HG02885 (cell line): ENCODE measurements around the gene GMCL1.

Source experiments
- ATAC-seq: cut with Tn5 transposase; IDR thresholded peaks from one replicate; pipeline ENCODE4 v1.9.1; 2021; ENCODE audit warnings: mild to moderate bottlenecking; ENCODE audit not compliant: unreplicated experiment, poor library complexity

GMCL1 gene, protein sequence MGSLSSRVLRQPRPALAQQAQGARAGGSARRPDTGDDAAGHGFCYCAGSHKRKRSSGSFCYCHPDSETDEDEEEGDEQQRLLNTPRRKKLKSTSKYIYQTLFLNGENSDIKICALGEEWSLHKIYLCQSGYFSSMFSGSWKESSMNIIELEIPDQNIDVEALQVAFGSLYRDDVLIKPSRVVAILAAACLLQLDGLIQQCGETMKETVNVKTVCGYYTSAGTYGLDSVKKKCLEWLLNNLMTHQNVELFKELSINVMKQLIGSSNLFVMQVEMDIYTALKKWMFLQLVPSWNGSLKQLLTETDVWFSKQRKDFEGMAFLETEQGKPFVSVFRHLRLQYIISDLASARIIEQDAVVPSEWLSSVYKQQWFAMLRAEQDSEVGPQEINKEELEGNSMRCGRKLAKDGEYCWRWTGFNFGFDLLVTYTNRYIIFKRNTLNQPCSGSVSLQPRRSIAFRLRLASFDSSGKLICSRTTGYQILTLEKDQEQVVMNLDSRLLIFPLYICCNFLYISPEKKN

GRCh38 chr2:69829256-69830044, at the start of gene GMCL1:
GMCL1 (plus strand) TSS chr2:69829660; CDS start chr2:69829893, 233 bp downstream.
- ATAC-seq = peak; percentile 91

DNA sequence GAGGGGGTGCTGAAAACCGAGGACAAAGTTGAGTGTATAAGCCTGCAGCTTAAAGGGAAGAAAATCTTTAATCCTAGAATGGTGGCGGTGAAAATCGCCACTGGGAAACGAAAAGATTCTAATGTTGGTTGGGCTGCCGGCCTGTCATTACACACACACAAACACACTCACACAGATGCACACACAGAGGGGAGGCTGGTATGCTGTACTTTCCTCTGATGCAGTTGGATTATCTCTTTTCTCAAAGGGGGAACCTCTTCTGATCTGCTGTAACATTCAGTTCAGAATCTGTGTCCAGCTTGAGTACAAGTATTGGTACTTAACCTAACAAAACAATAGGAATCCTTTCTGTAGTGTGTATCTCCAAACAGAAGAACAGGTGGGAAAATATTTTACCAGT, 48.5 kb upstream of the GMCL1 start:
- ATAC-seq = no peak

- ATAC-seq = no peak
Measured at GRCh38 chr2:69781321-69782248, 47.9 kb upstream of the GMCL1 start.

GRCh38 chr2:69784228-69784627, 45.2 kb upstream of the GMCL1 start:
- no peak for ATAC-seq

DNA sequence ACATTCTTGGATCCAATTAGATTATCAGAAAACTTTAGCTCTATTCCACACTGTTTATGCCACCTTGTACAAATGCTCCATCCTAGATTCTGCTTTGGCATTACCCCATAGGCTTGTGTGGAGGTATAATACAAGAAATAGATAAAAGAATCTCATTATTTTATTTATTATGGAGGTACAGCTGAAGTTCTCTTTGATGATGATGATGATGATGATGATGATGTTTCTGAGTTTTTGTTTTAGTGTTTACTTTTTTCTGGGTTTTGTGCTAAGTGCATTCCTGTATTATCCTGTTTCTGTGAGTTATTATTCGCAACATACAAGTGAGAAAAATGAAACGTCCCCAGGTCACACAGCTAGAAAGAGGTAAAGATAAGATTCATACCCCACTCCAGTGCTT, 44.1 kb upstream of the GMCL1 start:
- no peak for ATAC-seq

DNA sequence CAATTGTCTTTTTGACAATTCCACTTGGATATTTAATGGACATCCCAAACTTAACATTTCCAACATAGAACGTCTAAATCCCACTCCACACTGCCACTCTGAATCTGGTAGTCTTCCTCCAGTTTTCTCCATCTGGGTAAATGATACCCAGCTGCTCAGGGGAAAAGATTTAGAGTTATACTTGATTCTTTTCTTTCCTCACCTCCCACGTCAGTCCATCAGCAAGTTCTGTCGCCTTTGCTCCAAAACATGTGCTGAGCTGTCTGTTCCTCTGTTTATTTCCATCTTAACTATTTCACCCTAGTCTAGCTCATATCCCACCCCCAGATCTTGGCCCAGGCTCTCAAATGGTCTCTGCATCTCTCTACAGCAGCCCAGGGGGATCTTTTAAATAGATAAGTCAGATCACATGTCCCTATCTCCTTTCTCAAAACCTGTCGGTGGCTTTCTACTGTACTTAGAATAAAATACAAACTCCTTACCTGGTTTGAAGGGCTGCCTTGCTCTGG, 43.4 kb upstream of the GMCL1 start:
- no peak for ATAC-seq

DNA sequence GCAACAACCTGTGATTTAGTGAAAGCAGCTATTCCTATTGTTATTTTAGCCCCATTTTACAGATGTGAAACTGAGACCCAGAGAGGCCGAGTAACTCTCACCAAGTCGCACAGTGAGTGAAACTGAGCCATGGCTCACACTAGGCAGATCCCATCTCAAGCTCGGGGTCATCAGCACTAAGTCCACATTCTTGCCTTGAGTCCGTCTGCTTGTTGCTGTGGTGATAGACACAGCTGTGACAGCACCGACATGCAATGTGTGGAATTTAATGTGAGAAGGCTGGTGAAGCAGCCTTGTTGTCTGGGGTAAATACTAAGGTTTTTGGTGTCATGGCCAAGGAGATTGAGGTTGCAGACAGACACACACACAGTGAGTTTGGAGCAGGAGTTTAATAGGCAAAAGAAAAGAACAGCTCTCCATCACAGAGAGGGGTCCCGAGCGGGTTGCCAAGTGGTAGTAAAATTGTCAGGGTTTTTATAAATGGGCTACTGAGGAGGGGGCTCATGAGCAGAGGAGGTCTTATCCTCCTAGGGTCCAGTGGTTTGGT, 40.2 kb upstream of the GMCL1 start:
- ATAC-seq = peak; percentile 61

- peak; percentile 57 for ATAC-seq
Measured at GRCh38 chr2:69789772-69790600, 39.5 kb upstream of the GMCL1 start.

- no peak for ATAC-seq
Measured at GRCh38 chr2:69790601-69790959, 38.9 kb upstream of the GMCL1 start.

DNA sequence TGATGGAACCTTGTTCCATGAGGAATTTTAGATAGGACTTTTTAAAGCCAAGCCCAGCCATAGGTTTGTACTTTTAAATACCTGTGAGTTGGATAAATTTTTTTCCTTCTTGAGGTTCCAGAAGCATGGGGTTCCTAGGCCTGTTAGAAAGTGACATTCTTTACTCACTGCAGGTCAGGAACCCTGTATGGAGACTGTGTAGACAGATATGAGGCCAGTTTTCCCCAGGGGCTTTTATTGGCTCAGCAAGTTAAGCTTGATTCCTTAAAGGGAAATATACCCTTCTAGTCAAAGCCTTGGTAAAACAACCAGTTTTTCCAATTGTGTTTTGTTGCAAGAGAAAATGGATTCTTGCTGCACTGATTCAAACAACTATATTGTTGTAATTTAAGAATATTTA, 38.4 kb upstream of the GMCL1 start:
- ATAC-seq = no peak

- no peak for ATAC-seq
Measured at GRCh38 chr2:69796174-69796573, 33.3 kb upstream of the GMCL1 start.

GRCh38 chr2:69797235-69797634, 32.2 kb upstream of the GMCL1 start:
- no peak for ATAC-seq

GRCh38 chr2:69797836-69798289, 31.6 kb upstream of the GMCL1 start:
- no peak for ATAC-seq

DNA sequence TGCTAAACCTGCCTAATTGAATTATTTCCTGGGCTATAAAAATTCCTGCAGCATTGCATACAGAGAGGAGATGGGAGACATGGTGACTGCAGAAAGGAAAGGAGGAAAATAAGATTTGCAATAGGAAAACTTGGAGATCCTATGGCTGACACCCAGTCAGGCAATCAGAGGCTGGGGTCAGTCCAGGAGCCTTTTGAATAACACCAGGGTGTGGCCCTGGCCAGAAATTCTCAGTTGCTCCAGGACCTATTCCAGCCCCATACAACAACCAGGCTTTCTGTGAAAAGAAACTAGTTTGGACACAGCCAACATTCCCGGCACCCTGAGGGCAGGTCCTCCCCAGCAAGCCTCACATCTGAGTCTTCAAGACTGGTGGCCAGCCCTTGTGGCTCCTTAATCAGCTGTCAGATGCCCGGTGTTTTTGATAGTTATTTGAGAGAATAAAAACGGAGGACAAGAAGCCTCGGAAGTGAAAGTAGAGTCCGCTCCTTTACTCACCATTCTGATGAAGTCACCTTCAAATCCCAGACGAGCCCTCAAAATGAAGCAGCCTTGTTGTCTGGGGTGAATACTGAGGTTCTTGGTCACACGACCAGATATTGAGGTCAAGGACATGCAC, 31.1 kb upstream of the GMCL1 start:
- ATAC-seq = peak; percentile 20

DNA sequence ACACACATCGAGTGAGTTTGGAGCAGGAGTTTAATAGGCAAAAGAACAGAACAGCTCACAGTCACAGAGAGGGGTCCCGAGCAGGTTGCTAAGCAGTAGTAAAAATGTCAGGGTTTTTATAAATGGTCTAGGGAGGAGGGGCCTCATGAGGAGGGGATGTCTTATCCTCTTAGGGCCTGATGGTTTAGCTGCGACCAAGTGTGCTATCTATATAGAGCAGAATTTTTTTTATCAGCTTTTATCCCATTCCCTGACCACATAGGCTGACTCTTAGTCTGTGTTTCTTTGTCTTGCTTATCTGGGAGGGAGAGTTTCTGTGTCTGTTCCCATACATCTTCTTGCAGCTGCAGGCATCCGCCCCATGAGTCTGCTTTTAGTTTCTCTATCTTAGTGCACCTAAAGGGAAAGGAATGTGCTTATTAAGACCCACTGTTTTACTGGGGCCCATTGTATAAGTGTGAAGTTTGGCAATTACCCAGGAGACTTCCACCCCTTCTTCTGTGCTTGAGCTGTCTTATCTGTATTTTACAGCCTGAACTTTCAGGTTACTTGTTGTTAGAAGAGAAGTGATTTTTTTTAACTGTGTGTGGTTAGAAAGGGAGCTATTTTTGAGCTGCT, 30.4 kb upstream of the GMCL1 start:
- peak; percentile 65 for ATAC-seq

DNA sequence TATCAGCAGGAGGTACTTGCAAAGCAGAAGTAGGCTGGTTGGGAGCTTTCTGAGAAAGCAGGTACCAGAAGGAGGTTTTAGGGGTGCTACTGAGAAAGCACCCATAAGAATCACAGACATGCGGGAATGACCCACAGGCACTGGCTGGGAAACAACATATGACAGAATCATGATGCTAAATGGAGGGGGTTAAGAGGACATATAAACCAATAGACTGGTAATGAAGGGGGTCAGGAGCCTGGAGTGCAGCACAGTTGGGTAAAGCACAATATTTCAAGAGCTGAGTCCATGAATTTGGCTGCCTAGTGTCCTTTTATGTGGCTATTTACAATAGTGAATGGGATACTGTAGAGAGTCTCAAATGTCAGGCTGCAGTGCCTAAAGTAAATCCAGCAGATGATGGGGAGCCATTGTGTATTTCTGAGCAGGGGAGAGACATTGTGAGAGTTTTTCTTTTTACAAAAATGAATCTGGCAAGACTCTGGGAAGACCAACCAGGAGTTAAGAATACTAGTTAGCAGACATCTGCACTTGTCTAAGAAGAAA, 27.6 kb upstream of the GMCL1 start:
- no peak for ATAC-seq

DNA sequence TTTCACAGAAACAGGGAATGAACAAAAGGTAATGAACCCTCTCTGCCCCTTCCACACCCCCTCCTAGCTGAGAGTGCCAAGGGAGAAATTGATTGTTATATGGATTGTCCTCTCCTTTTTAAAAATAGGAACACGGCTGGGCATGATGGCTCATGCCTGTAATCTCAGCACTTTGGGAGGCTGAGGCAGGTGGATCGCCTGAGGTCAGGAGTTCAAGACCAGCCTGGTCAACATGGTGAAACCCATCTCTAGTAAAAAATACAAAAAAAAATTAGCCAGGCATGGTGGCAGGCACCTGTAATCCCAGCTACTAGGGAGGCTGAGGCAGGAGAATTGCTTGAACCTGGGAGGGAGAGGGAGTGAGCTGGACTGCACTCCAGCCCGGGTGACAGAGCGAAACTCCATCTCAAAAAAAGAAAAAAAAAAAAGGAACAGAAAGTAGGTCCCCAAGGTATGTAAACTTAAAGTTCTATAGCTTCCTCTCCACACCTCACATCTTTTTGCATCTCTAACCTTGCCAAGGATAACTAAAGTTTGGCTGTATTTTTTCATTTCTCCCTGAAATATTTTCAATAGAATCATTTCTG, 26.6 kb upstream of the GMCL1 start:
- peak; percentile 69 for ATAC-seq
